Stimulated activated CD4-positive, alpha-beta T cell treated with anti-CD3 and anti-CD28 coated beads, Interleukin-2, amount 100 ng/mL, for 4 hours (primary cell): ENCODE measurements around the gene ZNF613.
"Not testable (repeated sequence)": the region's sequence is repeated elsewhere in the genome, so short reads cannot be mapped to it uniquely, and the experiment has no call there.

Source experiments
- DNase-seq: peaks from one replicate; pipeline ENCODE4 v3.0.0-alpha.2; 2020; ENCODE audit warnings: low read depth

ZNF613 gene

GRCh38 chr19:51944798-51945552, 17.7 kb downstream of the ZNF613 start:
- DNase-seq: no peak

DNA sequence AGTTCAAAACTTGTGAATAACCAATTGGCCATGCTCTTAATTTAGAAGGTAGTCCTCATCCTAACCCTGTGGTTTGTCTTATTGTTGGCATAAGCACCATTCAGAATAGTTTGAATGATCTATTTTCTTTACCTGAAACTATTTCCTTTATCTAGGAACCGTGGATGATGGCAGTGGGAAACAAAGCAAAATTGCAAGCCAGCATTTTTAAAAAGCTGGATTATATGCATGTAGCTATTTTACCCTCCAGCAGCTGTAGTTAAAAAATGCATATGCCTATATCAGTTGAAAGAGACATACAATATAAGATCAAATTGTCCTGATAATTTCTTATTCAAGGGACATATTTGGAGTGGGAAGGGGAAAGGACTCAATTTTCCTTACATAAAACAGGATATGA, 19.3 kb downstream of the ZNF613 start:
- no peak for DNase-seq

DNA sequence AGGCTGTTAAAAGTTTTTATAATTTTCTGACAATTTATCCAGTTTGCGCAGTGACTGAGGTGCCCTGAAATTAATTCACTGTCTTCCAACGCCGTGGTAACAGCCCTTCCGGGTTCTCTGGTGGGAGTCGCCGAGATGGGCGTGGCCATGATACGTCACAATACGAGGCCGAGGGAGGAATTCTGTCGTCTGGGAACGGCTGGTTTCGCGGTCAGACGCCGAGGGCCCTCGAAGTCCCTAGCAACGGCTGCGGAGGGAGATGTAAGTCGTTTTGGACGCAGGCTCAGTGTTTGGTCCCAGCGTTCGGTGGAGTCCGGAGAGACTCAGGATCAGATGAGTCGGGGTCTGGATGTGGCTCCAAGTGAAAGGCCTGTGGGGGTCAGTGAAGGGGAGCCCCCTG, 21.7 kb downstream of the ZNF613 start:
- DNase-seq: no peak

DNA sequence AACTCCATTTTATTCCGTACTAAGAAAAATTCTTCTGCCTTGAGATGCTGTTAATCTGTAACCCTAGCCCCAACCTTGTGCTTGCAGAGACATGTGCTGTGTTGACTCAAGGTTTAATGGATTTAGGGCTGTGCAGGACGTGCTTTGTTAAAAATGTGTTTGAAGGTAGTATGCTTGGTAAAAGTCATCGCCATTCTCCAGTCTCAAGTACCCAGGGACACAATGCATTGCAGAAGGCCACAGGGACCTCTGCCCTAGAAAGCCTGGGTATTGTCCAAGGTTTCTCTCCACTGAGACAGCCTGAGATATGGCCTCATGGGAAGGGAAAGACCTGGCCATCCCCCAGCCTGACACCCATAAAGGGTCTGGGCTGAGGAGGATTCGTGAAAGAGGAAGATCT, 30.6 kb downstream of the ZNF613 start:
- DNase-seq: not testable (repeated sequence)

DNA sequence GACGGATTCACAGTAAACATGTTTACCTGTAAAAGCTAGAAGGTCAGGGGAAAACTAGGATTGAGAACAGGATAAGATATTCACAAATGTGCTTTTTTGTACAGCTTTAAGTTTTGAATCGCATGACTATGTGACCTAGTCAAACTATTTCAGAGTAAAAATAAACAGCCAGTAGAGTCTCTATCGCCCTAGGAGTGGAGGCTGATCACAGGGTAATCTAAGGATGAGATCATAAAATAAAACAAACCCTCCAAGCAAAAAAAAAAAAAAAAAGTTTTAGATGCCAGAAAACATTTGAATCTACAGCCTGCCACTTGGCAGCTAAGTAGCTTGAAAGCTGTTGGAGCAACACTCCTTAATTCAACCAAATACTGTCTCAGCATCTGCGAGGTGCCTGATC, 32.5 kb downstream of the ZNF613 start:
- DNase-seq: no peak

GRCh38 chr19:51960621-51961233, 33.5 kb downstream of the ZNF613 start:
- DNase-seq: not testable (repeated sequence)

- no peak for DNase-seq
Measured at GRCh38 chr19:51965583-51965982, 38.3 kb downstream of the ZNF613 start.

GRCh38 chr19:51970718-51971117, 43.4 kb downstream of the ZNF613 start:
- no peak for DNase-seq

DNA sequence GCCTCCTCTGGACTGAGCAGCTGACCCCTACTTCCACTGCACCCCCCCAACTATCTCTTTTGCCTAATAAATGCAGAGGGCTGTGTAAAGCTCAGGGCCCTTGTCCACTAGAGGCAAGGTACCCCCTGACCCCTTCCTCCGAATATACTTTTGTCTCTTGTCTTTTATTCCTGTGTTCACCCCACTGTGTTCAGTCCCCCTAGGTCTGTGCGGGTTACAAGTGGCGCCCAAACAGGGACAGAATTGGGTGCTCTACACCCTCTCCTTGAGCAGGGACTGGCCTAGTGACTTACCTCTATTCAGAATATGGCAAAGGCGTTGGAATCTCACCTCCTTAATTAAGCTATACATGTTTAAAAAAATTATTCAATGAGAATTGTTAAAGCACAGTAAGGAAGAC, 44.4 kb downstream of the ZNF613 start:
- no peak for DNase-seq

GRCh38 chr19:51975787-51976186, 48.5 kb downstream of the ZNF613 start:
- not testable (repeated sequence) for DNase-seq

DNA sequence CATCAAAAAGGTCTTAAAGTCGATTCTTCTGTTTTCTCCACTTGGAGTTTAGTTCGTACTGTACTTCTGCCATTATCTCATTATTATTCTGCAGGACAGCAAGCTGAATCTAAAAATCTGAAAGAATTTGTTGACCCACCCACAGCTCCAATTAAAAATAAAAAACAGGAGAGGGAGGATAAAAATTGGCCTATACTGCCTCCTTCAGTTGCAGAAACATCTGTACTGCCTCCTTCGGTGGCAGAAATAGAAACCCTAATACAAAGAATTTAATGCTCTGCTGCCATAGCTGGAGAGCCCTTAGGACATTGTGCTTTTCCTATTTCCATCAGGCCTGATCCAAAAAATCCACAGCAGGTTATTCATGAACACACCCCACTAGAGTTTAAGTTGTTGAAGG, 49.6 kb downstream of the ZNF613 start:
- no peak for DNase-seq

GRCh38 chr19:51977346-51977745, 50.1 kb downstream of the ZNF613 start:
- no peak for DNase-seq

DNA sequence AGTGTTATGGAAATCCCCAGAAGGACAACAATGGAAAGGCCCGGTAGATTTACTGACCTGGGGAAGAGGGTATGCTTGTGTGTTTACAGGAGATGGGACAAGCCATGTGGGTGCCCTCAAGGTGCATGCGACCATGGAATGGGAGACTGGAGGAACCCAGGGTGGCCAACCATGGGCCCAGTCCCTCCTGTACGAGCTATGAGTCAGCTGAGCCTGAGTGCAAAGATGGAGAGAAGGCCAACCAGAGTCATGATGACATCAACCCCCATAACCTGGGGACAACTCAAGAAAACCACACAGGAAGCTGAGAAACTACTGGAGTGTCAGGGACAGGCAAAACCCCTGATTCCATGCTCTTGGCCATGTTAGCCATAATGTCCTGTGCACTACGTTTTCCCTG, 51.6 kb downstream of the ZNF613 start:
- DNase-seq: no peak

DNA sequence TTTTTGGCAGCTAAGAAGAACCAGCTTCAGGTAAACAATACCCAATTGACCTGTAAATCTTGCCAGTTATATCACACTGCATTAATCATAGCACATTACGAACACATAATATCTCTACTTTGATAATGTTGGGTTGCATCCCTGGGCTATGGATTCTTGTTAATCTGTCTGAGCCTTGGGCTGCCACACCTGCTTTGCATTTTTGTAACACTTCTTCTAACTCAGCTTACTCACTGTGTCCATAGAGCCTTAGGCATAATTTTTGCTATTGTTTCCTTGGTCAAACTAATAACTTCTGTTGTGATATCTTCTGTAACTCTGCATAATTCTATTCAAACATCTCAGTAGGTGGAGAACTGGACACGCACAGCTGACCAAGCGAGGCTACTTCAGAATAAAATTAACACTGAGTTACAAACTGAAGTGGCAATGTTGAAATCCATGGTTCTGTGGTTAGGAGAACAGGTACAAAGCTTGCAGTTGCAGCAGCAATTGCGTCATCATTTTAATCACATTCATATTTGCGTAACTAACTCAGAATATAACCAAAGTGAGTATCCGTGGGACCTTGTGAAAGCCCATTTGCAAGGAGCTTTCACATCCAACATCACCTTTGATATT, 53.0 kb downstream of the ZNF613 start:
- DNase-seq: no peak

- DNase-seq: not testable (repeated sequence)
Measured at GRCh38 chr19:51980926-51981325, 53.7 kb downstream of the ZNF613 start.

DNA sequence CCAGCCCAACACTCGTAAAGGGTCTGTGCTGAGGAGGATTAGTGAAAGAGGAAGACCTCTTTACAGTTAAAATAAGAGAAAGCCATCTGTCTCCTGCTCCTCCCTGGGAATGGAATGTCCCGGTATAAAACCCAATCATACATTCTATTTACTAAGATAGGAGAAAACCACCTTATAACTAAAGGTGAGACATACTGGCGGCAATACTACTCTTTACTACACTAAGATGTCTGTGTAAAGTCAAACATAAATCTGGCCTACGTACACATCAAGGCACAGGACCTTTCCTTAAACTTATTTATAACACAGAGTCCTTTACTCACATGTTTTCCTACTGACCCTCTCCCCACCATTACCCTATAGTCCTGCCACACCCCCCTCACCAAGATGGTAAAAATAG, 56.1 kb downstream of the ZNF613 start:
- no peak for DNase-seq

GRCh38 chr19:51986309-51987291, 59.3 kb downstream of the ZNF613 start, which contains the start of gene ZNF350:
Gene ZNF350 (minus strand): TSS chr19:51986840. CDS start chr19:51974360, 12,480 bp downstream.
- peak; percentile 81 for DNase-seq

DNA sequence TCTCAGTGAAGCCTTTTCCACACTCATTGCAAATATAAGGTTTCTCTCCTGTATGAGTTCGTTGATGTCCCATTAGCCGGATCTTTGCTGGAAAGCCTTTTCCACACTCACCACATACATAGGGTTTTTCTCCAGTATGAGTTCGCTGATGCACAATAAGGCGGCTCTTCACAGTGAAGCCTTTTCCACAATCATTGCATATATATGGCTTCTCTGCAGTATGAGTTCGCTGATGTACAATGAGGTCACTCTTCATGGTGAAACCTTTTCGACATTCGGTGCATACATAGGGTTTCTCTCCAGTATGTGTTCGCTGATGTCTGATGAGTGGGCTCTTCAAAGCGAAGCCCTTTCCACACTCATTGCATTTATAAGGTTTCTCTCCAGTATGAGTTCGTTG, 66.2 kb downstream of the ZNF613 start:
- no peak for DNase-seq

DNA sequence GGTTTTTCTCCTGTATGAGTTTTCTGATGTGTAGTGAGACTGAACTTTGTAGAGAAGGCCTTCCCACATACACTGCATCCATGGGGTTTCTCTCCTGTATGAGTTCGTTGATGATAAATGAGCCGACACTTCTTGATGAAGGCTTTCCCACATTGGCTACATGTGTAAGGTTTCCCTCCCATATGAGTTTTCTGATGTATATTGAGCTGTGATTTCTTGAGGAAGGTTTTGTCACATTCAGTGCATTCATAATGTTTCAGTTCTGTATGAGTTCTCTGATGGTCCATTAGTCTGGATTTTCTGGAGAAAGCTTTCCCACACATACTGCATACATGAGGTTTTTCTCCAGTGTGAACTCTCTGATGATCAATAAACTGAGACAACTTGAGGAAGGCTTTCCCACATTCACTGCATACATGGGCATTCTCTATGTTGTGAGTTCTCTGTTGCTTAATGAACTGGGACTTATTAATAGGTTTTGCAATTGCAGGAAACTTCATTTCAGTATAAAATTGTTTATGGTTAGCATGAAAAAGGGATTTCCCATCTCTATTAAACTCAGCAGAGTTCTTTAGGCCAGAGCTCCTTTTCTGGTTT, 66.9 kb downstream of the ZNF613 start:
- DNase-seq: no peak
